Stimulated activated CD8-positive, alpha-beta memory T cell treated with anti-CD3 and anti-CD28 coated beads, Interleukin-15, amount 100 ng/mL, for 4 hours (primary cell): ENCODE results near the gene NTHL1.
"Not testable (repeated sequence)": the region's sequence is repeated elsewhere in the genome, so short reads cannot be mapped to it uniquely, and the experiment has no call there.

ENCODE experiments used
- DNase-seq, 2 donors: peaks; one replicate each; pipeline ENCODE4 v3.0.0-alpha.2; 2020; ENCODE audit warnings: low read depth in 2 of 2

Gene NTHL1

DNA sequence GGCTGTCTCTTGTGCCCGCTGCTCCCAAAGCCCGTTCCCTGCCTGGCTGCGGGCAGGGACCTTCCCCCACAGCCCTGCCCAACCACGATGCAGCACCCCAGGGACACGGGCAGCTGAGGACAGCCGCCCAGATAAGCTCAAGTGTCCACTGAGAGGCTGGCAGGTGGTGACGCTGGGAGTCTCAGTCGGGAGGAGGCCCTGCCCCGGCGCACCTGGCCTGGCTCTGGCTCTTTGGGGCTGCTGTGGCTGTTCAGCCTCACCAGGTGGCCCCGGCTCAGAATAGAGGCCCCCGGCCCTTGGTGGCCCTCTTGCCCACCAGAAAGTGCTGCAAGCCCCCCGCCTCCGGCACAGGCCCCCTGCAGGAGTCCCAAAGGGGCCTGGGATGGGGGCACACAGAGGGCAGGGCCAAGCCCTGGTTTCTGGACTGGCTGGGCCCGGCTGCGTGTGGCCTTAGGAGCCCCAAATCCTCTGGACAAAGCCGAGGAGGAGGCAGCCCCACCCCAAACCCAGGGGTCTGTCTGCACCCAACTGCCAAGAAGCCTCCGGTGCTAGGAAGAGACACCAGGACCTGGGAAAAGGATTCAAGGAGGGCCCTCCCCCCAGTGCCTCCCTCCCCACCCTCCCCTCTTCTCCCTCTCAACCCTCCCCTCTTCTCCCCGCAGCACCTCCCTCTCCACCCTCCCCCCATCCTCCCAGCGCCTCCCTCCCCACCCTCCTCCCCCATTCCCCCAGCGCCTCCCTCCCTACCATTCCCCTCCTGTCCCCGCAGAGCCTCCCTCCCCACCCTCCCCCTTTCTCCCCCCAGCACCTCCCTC lies 5.3 kb downstream of the NTHL1 start:
- no peak for DNase-seq

DNA sequence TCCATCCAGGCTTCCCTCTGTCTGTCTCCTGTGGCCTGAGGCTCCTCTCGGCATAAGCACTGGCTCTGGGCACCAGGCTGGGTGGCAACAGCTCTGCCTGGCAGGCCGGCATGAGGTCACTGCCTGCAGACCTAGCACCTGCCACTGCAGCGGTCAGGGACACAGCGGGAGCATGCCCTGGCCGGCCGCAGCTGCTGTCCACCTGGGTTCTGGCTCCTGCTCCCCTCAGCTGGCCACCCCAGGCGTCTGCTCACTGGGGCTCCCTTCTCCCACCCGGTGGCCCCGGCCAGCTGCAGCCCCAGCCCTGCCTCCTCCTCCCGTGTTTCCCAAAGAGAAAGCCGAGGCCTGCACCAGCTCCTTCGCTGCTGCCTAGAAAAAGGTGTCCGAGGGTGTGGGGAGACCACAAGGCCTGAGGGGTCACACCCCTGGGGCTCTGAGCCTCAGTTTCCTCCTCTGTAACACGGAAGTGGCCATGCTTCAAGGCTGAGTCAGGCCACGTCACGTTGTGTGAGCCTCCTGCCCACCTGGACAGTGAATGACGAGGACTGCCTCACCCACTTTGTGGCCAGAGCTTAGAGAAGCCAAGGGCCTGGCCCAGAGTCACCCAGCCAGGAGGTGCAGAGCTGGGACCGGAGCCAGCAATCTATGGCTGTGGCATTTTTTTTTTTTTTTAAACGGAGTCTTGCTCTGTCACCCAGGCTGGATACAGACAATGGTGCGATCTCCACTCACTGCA lies 6.7 kb downstream of the NTHL1 start:
- DNase-seq, result no peak

DNA sequence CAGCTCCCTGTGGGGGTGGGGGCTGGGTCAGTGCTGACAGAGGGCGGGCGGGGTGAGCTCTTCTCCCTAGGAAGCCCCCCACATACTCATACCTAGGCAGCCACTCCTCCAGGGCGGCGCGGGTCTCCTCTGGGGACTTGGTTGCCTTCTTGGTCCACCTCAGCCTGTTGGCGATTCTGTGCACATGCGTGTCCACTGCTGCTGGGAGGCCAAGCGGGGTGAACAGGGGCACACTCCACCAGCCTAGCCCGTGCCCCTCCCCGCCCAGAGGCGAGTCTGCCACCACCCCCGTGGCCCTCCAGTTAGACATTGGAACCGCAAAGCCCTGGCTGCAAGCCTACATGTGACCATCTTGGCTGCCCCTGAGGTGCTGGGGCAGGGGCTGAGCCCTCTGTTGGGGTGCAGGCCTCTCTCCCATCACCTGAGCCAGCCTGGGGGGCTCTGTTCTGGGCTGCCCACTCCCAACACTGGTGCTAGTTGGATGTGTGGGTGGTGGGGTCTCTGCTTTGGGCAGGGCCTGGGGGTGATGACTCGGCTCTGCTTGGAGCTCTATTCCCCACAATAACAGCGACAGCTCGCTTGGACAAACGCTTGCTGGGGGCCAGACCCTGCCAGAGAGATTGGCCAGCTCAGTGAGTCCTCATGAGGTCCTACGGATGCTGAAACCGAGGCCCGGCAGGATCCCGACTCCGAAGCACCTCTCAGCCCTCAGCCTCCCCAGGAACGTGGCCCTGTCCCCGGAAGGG lies 7.4 kb downstream of the NTHL1 start:
- DNase-seq, result no peak

DNA sequence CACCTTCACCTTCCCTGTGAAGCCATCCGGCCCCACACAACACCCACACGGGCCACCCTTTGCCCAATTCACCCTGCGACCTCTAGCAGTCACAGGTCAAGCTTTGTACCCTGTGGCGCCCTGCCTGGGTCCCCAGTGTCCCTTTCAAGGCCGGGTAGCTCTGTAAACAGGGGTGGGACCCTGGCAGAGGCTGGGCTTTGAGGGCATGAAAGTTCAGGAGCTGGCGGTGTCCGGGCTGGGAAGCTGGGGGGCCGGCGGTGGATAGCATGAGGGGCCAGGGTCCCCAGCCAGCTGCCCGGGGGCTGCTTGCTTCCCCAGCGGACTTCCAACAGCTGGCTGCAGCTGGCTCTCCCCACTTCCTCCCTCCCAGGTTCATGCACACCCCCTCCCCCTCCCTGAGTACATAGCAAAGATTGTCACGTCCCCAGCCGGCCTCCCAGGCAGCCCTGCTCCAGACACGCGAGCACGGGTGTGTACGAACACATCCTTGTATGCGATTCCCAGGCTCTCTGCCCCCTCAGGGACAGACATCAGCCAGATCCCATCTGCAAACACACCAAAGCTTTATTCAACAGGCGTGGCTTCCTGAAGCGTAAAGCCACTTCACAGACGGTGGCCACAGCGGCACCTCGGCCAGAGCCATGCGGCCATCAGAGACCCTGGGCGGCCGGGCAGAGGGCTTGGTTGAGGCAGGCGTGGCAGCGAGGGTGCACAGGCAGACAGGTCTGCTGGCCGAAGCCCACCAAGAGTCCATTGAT lies 8.2 kb downstream of the NTHL1 start:
- no peak for DNase-seq

DNA sequence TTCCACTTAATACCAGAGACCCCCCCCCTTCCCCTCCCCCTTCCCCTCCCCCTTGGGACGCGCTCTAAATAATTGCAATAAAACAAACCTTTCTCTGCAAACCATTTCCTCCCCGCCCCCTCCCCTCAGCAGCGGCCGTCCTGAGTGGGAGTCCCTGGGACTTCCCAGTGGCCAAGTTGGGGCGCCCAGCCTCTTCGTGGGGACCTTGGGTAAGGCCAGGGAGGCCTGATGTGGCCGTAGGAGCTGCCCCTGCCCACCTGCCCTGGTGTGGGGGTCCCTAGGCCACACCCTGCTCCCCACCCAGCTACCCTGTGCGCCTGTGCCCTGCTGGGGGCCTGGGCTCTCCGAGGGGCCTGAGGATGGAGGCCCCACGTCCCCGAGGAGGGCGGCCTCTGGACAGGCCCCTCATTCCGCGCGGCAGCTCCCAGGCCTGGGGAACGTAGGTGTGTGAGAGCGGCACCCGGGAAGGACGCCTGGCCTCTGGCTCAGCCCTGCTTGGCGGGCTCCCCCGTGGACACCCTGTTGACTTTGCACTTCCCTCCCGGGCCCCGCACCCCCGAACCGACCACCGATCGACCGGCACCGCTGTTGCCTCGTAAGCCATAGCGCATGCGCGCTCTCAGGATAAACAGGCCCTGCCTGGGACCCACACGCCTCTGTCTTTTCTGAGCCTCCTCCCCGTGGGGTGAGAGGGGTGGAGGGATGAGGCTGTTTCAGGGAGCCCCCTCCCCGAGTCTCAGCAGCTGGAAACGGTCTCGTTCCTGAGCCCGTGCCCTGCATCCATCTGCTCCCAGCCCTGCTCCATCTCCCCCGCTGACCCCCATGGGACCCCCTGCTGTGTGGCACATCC lies 9.0 kb downstream of the NTHL1 start:
- DNase-seq, result no peak

DNA sequence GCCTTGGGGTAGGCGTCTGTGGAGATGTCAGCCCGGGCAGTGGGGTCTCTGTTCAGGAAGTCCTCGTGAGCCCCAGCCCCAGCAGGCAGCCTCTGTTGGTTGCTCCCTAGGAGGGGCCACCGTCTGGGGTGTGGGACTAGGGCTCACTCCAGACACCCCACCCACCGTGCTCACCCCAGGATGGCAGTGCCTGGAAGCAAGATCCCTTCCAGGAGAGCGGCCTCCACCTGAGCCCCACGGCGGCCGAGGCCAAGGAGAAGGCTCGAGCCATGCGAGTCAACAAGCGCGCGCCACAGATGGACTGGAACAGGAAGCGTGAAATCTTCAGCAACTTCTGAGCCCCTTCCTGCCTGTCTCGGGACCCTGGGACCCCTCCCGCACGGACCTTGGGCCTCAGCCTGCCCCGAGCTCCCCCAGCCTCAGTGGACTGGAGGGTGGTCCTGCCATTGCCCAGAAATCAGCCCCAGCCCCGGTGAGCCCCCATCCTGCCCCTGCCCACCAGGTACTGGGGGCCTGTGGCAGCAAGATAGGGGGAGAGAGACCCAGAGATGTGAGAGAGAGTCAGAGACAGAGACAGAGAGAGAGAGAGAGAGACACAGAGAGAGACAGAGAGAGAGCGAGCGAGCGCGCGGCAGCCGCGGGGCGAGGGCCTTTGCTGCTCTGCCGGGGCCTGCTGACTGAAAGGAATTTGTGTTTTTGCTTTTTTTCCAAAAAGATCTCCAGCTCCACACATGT lies 9.8 kb downstream of the NTHL1 start:
- no peak for DNase-seq

DNA sequence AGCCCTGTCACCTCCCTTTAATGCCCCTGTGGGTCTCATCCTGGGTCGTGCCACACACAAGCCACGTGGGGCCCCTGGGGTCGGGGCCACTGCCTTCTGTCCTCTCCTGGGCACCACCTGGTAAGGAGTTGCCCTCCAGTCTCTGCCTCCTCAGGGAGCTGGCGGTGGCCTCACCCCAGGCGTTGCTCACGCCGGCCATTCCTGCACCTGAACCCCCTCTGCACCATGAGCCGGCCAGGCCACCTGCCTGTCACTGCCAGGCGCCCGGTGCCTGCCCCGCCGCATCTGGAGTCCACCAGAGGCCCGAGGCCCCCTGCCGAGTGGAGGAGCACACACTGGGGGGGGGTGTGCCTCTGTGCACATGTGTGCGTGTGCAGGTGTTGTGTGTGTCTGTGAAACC lies 10.5 kb downstream of the NTHL1 start:
- DNase-seq, result no peak

DNA sequence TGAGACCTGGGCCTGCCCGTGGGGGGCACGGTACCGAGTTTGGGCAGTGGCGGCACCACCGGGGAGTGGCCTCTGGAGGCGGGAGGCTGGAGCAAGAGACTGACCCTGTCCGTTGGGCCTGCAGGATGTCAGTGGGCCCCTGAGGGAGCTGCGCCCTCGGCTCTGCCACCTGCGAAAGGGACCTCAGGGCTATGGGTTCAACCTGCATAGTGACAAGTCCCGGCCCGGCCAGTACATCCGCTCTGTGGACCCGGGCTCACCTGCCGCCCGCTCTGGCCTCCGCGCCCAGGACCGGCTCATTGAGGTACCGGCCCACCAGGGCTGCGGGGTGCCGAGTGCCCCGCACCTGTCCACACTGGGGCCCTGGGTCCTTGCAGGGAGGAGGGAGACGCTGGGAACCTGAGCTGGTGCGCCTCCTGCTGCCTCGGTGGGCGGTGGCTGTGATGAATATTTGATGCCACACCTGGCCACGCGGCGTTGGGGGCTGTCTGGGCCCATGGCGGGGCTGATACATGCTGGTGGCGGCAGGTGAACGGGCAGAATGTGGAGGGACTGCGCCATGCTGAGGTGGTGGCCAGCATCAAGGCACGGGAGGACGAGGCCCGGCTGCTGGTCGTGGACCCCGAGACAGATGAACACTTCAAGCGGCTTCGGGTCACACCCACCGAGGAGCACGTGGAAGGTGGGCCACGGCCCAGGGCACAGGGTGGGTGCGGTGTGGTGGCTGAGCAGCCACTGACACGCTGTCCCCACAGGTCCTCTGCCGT lies 11.3 kb downstream of the NTHL1 start:
- DNase-seq, result no peak

DNA sequence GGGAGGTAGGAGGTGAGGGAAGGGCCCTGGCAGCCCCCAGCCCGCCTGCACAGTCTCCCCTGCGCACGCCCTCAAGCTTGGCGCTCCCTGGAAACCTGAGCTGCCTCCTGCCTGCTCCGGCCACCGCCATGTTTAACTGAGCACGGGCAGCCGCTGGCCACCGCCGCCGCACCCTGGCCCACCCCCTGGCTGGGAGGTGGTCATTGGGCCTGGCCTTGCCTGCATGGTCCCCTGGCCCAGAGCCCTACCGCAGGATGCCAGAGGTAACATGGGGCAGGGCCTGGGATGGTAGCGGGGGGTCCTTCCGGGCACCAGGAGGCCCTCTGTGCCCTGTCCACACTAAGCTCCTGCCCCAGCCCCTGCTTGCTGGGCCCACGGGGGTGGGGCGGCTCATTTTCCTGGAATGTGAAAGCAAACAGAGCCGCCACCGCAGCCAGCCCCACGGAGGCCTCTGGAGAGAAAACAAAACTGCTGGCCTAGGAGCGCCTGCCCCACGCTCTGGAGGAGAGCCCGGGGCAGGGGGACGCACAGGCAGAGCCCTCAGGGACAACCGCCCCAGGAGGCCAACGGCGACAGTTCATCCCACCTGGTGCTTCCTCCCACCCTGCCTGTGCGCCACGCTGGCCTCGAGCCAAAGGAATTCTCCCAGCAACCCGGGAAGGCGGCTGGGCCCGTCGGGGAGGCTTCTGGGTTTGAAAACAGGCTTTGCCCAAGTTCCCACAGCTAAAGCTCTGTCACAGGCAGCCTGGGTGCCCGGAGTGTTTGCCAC lies 12.0 kb downstream of the NTHL1 start:
- DNase-seq, result no peak

DNA sequence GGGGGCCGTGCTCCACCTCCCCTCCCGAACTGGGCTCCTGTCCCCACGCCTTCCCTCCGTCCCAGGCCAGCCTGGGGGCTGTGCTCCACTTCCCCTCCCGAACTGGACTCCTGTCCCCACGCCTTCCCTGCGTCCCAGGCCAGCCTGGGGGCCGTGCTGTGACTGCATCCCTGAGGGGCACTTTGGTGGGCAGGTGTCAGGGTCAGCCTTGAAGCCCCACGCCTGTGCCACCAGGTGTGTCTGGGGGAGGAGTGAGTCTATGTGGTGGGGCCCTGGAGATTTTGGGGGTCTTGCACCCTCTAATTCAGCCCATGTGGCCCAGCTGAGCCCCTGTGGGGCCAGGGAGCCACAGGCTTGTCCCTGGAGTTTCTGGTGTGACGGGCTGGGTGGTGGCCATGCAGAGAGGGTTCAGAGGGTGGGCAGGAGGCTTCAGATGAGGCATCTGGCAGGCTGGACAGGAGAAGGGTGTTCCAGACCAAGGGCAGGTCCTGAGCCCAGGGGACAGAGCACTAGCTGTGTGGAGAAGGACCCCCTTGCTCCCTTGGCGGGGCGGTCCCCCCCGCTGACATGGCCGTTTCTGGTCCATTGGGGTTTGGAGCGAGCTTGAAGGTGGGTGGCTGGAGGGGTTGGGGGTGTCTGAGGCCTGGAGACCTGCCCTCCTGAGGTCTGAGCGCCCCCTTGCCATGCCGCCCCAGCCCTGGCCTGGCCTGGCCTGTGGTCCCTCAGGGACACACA lies 12.8 kb downstream of the NTHL1 start:
- DNase-seq, result no peak

DNA sequence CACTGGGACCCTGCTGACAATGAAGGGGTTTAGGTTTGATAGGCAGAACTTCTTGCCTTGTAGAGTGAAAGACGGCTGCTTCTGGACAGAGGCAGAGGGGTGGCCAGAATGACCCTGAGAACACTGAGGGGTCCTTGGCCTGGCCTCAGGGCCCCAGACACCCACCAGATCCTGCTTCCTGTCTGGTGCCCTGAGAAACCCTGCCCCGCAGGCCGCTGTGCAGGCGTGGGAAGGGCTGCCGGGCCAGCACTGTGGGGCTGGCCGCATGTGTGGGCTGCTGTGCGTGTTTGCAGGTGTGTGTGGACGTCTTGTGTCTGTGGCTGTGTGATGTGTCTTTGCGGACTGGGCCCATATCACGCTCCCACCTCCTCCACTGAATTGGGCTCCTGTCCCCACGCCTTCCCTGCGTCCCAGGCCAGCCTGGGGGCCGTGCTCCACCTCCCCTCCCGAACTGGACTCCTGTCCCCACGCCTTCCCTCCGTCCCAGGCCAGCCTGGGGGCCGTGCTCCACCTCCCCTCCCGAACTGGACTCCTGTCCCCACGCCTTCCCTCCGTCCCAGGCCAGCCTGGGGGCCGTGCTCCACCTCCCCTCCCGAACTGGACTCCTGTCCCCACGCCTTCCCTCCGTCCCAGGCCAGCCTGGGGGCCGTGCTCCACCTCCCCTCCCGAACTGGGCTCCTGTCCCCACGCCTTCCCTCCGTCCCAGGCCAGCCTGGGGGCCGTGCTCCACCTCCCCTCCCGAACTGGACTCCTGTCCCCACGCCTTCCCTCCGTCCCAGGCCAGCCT lies 13.5 kb downstream of the NTHL1 start:
- not testable (repeated sequence) for DNase-seq

DNA sequence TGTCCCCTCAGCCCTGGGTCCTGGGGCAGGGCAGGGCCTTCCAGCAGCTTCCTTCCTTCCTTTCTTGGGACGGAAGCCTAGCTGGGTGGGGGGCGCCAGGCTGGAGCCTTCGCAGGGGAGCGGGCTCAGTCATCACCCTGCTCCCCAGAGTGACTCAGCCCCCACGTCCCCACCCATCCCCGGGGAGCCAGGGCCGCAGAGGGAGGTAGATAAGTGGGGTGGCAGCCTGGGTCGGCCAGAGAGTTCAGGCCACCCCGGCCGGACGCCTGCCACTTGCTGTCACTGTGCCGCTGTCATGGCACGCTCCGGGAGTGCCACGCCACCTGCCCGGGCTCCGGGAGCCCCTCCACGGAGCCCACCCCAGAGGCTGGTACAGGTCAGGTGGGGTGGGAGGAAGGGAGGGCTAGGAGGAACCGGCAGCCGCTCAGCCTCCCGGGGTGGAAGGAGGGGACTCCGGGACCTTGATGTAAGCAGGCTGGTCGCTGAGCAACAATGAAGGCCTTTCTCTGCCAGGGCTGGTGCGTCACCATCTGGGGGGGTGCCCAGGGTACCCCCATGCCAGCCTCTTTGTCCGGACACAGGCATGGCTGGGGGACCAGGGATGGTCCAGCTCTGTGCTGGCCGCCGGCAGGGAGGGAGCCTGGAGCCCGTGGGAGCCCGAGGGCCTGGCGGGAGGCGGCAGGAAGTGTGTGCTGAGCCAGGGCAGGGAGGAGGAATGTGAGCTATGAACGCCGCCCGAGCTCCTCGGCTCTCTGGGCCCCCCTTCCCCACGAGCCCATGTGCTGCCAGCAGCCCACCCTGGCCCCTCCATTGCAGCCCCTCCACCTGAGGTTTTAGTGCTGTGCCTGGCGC lies 14.4 kb downstream of the NTHL1 start:
- no peak for DNase-seq

DNA sequence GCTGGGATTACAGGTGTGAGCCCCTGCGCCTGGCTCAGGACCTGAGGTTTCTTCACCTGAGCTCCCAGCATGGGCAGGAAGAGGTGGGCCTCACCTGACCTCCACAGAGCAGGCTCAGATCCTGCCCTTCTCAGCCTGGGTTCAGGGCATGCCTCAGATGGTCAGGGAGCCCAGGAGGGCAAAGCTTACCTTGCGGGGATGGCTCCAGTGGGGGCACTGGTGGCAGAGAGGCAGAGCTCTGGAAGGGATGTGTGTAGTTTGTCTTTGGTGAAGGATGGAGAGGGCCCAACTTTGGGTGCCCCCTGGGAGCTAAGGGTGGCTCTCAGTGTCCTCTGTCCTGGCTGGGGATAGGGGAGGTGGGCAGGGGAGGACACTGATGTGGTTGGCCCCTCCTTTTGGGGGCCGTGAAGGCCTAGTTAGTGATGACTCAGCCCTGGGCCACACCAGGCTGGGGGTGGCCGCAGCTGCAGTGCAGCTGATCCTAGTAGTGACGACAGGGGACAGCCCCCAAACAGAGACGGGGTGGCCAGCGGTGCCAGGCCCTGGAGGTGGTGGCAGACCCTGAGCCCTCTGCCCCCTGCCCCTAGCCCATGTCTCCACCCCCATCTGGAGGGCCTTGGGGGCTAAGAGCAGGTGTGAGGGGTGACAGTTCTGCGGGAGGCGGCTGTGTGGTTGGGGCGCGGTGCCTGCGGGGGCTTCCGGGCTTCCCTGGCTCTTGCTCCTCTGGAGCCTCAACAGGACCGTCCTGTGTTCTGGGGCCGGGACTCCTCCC lies 15.2 kb downstream of the NTHL1 start:
- DNase-seq, result no peak

DNA sequence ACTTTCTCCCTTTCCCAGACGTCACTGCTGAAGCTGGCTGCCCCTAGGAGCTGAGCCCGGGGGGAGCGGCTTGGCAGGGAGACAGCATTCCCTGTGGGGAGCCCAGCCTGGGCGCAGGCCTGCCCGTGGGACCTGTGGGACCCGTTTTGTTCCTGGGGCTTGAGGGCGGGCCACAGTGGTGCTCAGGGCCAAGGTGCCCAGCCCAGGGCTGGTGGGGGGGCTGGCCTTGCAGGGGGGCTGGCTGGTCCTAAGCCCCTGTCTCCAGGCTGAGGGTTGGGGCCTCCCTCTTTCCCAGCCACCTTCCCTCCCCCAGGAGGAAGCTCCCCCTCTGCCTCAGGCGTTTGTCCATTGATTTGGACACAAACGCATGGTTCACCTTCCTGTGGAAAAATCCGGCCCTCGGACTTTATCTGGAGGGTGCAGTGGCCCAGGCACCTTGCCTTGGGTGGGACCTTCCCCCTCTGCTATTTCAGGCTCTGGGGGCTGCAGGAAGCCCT lies 16.5 kb downstream of the NTHL1 start:
- no peak for DNase-seq

DNA sequence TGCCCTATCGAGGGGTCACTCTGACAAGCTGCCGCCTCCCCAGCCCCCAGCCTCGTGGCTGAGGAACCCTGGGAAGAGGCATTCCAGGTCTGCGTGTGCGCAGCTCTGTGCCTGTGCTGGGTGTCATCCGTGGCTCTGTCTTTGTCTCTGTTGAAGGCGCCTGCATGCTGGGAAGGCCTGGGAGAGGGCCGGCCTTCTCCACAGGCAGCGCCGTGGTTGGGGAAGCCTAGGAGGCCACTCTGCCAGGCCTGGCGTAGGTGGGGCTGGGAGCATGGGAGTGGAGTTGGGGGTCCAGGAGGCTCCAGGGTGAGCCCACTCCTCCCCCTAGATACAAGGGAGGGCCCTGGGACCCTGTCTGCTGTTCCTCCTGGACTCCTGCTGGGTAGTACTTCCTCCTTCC lies 17.6 kb downstream of the NTHL1 start:
- DNase-seq, result no peak
